MM.1S (cell line): ENCODE results near the gene NR1I2.

Experiments
- DNase-seq: peaks from one replicate; pipeline ENCODE4 v3.0.0-alpha.2; 2015
- H2AFZ ChIP-seq: fragments of 300-600 bp; sonication (generic); 2 replicates; pipeline ENCODE4 v1.6.0; 2016; ENCODE audit warnings: antibody characterized with exemption, low read length
- H3F3A ChIP-seq: fragments of 300-600 bp; sonication (generic); 2 replicates; pipeline ENCODE4 v1.6.1; 2016; ENCODE audit warnings: mild to moderate bottlenecking, antibody characterized with exemption, low read length, moderate library complexity, mixed read lengths; ENCODE audit not compliant: insufficient read depth
- H3K27ac ChIP-seq: fragments of 300-600 bp; sonication (generic); 2 replicates; pipeline ENCODE4 v1.5.1; 2016; ENCODE audit warnings: mild to moderate bottlenecking, low read length
- H3K27me3 ChIP-seq: fragments of 300-600 bp; sonication (generic); replicated peaks from 2 replicates; pipeline ENCODE4 v1.6.0; 2016; ENCODE audit warnings: low read length; ENCODE audit not compliant: insufficient read depth
- H3K36me3 ChIP-seq: fragments of 300-600 bp; sonication (generic); replicated peaks from 2 replicates; pipeline ENCODE4 v1.6.1; 2016; ENCODE audit warnings: mild to moderate bottlenecking, low read length, mixed read lengths; ENCODE audit not compliant: insufficient read depth
- H3K4me1 ChIP-seq: fragments of 300-600 bp; sonication (generic); 2 replicates; pipeline ENCODE4 v1.6.1; 2016; ENCODE audit warnings: low read length, mixed read lengths
- H3K4me2 ChIP-seq: fragments of 300-600 bp; sonication (generic); 2 replicates; pipeline ENCODE4 v1.6.0; 2016; ENCODE audit warnings: low read depth, low read length
- H3K4me3 ChIP-seq: fragments of 300-600 bp; sonication (generic); 2 replicates; pipeline ENCODE4 v1.5.1; 2016; ENCODE audit warnings: low read length, mixed read lengths
- H3K79me2 ChIP-seq: fragments of 300-600 bp; sonication (generic); 2 replicates; pipeline ENCODE4 v1.6.1; 2016; ENCODE audit warnings: mixed run types, low read length, mixed read lengths
- H3K9ac ChIP-seq: fragments of 300-600 bp; sonication (generic); 2 replicates; pipeline ENCODE4 v1.6.1; 2016; ENCODE audit warnings: low read length, mixed read lengths
- H3K9me2 ChIP-seq: fragments of 300-600 bp; sonication (generic); replicated peaks from 2 replicates; pipeline ENCODE4 v1.6.1; 2016; ENCODE audit warnings: mild to moderate bottlenecking, low read length, mixed read lengths; ENCODE audit not compliant: insufficient read depth
- H3K9me3 ChIP-seq: fragments of 300-600 bp; sonication (generic); replicated peaks from 2 replicates; pipeline ENCODE4 v1.6.1; 2016; ENCODE audit warnings: mild to moderate bottlenecking, low read length, mixed read lengths; ENCODE audit not compliant: insufficient read depth
- H4K20me1 ChIP-seq: fragments of 300-600 bp; sonication (generic); 2 replicates; pipeline ENCODE4 v1.6.1; 2016; ENCODE audit warnings: mild to moderate bottlenecking, low read length, moderate library complexity, mixed read lengths; ENCODE audit not compliant: insufficient read depth
- EZH2 ChIP-seq: fragments of 300-600 bp; sonication (generic); optimal IDR thresholded peaks from 2 replicates; pipeline ENCODE3; 2017; ENCODE audit warnings: low read depth, mild to moderate bottlenecking, antibody characterized with exemption, low read length, mixed read lengths
- EZH2phosphoT487 ChIP-seq: fragments of 300-600 bp; sonication (generic); IDR thresholded peaks from 2 replicates; pipeline ENCODE4 v1.6.1; 2018; ENCODE audit warnings: antibody characterized with exemption, low read length
- TF ChIP-seq, protein P1 (sequence below): fragments of 300-600 bp; sonication (generic); IDR thresholded peaks from 2 replicates; pipeline ENCODE4 v1.5.1; 2016; ENCODE audit warnings: antibody characterized with exemption, low read length, mixed read lengths

NR1I2 gene

DNA sequence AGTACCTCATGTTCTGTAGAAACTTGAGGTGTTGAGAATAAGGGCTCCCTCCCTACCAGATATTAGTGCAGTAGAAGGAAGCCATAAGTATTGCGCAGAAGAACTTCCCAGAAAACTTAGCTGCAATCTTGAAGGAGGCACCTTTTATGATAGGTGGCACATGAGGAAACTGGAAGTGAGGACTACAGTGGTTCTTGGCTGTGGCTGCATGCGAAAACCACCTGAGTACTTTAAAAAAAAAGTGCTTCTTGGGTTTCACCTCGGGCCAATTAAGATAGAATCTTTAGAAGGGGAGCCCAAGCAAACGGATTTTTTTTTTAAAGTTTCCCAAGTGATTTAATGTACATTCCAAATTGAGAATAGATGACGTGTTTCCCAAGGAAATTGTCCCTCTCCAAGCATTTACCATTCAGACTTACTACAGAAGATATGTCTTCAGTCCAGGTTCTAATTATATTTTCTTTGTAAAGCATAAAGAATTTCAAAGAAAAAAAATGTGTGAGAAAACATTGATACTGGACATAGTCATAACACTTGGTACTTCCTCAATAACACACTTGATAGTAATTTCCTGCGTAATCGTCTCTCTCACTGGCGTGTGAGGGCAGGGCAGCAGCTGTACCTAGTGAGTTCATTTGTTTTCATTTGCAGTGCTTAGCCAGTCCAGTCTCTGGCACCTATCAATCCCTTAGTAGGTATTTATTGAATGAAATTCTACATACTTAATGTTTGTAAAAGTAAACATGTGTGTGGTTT is 12.3 kb upstream of the NR1I2 start:
- no peaks in the 10 kb centered on the region for H3K9me2 ChIP-seq
- no peak overlapping the region for H2AFZ ChIP-seq
- no peak overlapping the region for H3K9ac ChIP-seq
- no peaks in the 10 kb centered on the region for H4K20me1 ChIP-seq
- H3K27ac ChIP-seq = no peak overlapping the region
- H3K4me1 ChIP-seq = peaks cover 7% of the 10 kb centered on the region
- DNase-seq = no peak
- no peaks in the 10 kb centered on the region for H3K9me3 ChIP-seq
- 0 out of 2 replicates have a peak, but pooled peaks cover 7% of the 10 kb centered on the region for H3F3A ChIP-seq
- H3K36me3 ChIP-seq = no peaks in the 10 kb centered on the region
- H3K4me3 ChIP-seq = no peak overlapping the region
- no peak overlapping the region for H3K4me2 ChIP-seq
- TF ChIP-seq EZH2 (no peak), EZH2phosphoT487 (no peak)
- TF ChIP-seq, protein P1, sequence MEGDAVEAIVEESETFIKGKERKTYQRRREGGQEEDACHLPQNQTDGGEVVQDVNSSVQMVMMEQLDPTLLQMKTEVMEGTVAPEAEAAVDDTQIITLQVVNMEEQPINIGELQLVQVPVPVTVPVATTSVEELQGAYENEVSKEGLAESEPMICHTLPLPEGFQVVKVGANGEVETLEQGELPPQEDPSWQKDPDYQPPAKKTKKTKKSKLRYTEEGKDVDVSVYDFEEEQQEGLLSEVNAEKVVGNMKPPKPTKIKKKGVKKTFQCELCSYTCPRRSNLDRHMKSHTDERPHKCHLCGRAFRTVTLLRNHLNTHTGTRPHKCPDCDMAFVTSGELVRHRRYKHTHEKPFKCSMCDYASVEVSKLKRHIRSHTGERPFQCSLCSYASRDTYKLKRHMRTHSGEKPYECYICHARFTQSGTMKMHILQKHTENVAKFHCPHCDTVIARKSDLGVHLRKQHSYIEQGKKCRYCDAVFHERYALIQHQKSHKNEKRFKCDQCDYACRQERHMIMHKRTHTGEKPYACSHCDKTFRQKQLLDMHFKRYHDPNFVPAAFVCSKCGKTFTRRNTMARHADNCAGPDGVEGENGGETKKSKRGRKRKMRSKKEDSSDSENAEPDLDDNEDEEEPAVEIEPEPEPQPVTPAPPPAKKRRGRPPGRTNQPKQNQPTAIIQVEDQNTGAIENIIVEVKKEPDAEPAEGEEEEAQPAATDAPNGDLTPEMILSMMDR = no peak
- H3K79me2 ChIP-seq = no peaks in the 10 kb centered on the region
- no peaks in the 10 kb centered on the region for H3K27me3 ChIP-seq

DNA sequence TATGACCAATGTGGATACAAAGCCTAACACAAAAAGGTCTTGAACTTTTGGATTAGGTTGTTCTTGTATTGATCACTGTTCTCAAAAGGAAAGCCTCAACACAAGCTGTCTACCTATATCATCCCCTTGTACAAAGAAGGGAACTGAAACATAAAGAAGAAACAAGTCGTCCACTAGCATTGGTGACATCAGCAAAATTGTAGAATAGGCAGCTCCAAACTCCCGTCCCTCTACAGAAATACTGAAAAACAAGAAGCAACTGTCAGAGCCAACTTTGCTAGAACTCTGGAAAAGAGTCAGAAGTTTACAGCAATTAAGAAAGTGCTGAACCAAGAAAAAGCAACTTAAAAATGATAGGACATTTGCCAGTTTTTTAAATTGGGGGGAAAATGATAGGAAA is 7.5 kb upstream of the NR1I2 start:
- H3K27ac ChIP-seq = peak overlapping the region; percentile 11; the same call in 1 of the 2 replicates
- H3F3A ChIP-seq = 0 out of 2 replicates have a peak, but pooled peaks cover 10% of the 10 kb centered on the region
- no peak overlapping the region for H3K9ac ChIP-seq
- no peaks in the 10 kb centered on the region for H3K79me2 ChIP-seq
- no peaks in the 10 kb centered on the region for H3K9me2 ChIP-seq
- peak overlapping the region; percentile 15; the same call in 1 of the 2 replicates for H3K4me3 ChIP-seq
- no peaks in the 10 kb centered on the region for H4K20me1 ChIP-seq
- H3K9me3 ChIP-seq = no peaks in the 10 kb centered on the region
- TF ChIP-seq, protein P1 = no peak
- TF ChIP-seq EZH2 = no peak
- no peaks in the 10 kb centered on the region for H3K36me3 ChIP-seq
- no peaks in the 10 kb centered on the region for H3K27me3 ChIP-seq
- DNase-seq = peak; percentile 47
- H3K4me2 ChIP-seq = peak overlapping the region; percentile 40; the same call in 1 of the 2 replicates
- H2AFZ ChIP-seq = peak overlapping the region; percentile 30
- H3K4me1 ChIP-seq = peaks cover 21% of the 10 kb centered on the region

DNA sequence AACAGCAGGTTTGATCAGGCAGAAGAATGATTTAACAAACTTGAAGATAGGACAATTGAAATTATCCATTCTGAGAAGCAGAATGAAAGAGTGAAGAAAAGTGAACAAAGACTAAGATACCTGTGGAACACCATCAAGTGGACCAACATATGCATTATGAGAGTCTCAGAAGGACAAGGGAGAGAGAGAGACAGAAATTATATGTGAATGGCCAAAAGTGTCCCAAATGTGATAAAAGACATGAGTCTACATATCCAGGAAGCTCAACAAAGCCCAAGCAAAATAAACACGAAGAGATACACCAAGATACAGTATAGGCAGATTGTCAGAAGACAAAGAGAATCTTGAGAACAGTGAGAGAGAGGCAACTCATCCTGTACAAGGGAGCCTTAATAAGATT is 5.6 kb upstream of the NR1I2 start:
- no peak for DNase-seq
- Histone ChIP-seq H3K9ac (no peak overlapping the region), H3K27me3 (no peaks in the 10 kb centered on the region)

More for the DNA sequence above, 5.6 kb upstream of the NR1I2 start:
- Histone ChIP-seq H3K4me3 (no peak overlapping the region), H3K4me1 (peaks cover 34% of the 10 kb centered on the region), H4K20me1 (no peaks in the 10 kb centered on the region), H3K9me3 (no peaks in the 10 kb centered on the region), H3K9me2 (no peaks in the 10 kb centered on the region), H2AFZ (no peak overlapping the region), H3K4me2 (no peak overlapping the region), H3K36me3 (no peaks in the 10 kb centered on the region), H3K79me2 (no peaks in the 10 kb centered on the region), H3F3A (peaks cover 18% of the 10 kb centered on the region), H3K27ac (no peak overlapping the region)
- TF ChIP-seq EZH2phosphoT487 (no peak), EZH2 (no peak)
- TF ChIP-seq, protein P1 = no peak
